Esophagus mucosa (tissue), 1 donor: ENCODE measurements around the gene DNAJA1. TPM values are rescaled to one million over a fixed set of nuclear protein-coding genes. Genes with fewer than 3 reads are reported as not detected.

Source experiments
- ATAC-seq: fragments of 200-7000 bp; cut with Tn5 transposase; one replicate; pipeline ENCODE4 v1.9.1; 2020
- total RNA-seq: library from RNA; stranded (reverse); gene quantifications from one replicate; pipeline ENCODE4 v1.2.4, GENCODE V29; 2023
- donor health status: DM: yes; HTN: yes; CAD: no.

DNAJA1 gene
- total RNA-seq, 1 donor from 2014 or later: 26.3 TPM

- ATAC-seq: no peak
These were observed 4.2 kb downstream of the DNAJA1 start for GRCh38 chr9:33029231-33029786.

- no peak for ATAC-seq
These were observed 5.2 kb downstream of the DNAJA1 start for GRCh38 chr9:33030285-33030684.

- no peak for ATAC-seq
These were observed 7.2 kb downstream of the DNAJA1 start for GRCh38 chr9:33032292-33032691.

GRCh38 chr9:33032865-33033264, 7.8 kb downstream of the DNAJA1 start:
- ATAC-seq: no peak

GRCh38 chr9:33040792-33041431, 15.8 kb downstream of the DNAJA1 start:
- ATAC-seq: no peak

GRCh38 chr9:33041432-33042188, 16.5 kb downstream of the DNAJA1 start:
- ATAC-seq: no peak

GRCh38 chr9:33042473-33042872, 17.4 kb downstream of the DNAJA1 start:
- no peak for ATAC-seq

- no peak for ATAC-seq
These were observed 18.6 kb downstream of the DNAJA1 start for GRCh38 chr9:33043671-33044070.

- peak; percentile 93 for ATAC-seq
These were observed 19.1 kb downstream of the DNAJA1 start for GRCh38 chr9:33044162-33044673.

GRCh38 chr9:33044677-33045282, 19.7 kb downstream of the DNAJA1 start:
- peak; percentile 62 for ATAC-seq

- no peak for ATAC-seq
These were observed 21.0 kb downstream of the DNAJA1 start for GRCh38 chr9:33046061-33046460.

- no peak for ATAC-seq
These were observed 23.0 kb downstream of the DNAJA1 start for GRCh38 chr9:33048054-33048465.

GRCh38 chr9:33049680-33050361, 24.7 kb downstream of the DNAJA1 start:
- ATAC-seq: no peak

GRCh38 chr9:33051144-33051543, 26.1 kb downstream of the DNAJA1 start:
- no peak for ATAC-seq

GRCh38 chr9:33065157-33066076, 40.3 kb downstream of the DNAJA1 start:
- ATAC-seq: no peak

GRCh38 chr9:33068991-33069390, 43.9 kb downstream of the DNAJA1 start:
- ATAC-seq: no peak

GRCh38 chr9:33076046-33077004, 51.3 kb downstream of the DNAJA1 start, which contains the start of gene SMU1:
Gene SMU1 (minus strand): TSS chr9:33076674. CDS start chr9:33076608, 66 bp downstream.
- peak; percentile 98 for ATAC-seq

- peak; percentile 66 for ATAC-seq
These were observed 55.5 kb downstream of the DNAJA1 start for GRCh38 chr9:33080534-33080933.

GRCh38 chr9:33081128-33081851, 56.2 kb downstream of the DNAJA1 start:
- ATAC-seq: peak; percentile 71
